MM.1S (cell line): ENCODE measurements around the gene AGPAT3.
A peak's percentile ranks its signal among the peaks of the same experiment; 100 is the strongest.

Experiments used
- DNase-seq: peaks from one replicate; pipeline ENCODE4 v3.0.0-alpha.2; 2015
- H2AFZ ChIP-seq: fragments of 300-600 bp; sonication (generic); 2 replicates; pipeline ENCODE4 v1.6.0; 2016; ENCODE audit warnings: antibody characterized with exemption, low read length
- H3F3A ChIP-seq: fragments of 300-600 bp; sonication (generic); 2 replicates; pipeline ENCODE4 v1.6.1; 2016; ENCODE audit warnings: mild to moderate bottlenecking, antibody characterized with exemption, low read length, moderate library complexity, mixed read lengths; ENCODE audit not compliant: insufficient read depth
- H3K27ac ChIP-seq: fragments of 300-600 bp; sonication (generic); 2 replicates; pipeline ENCODE4 v1.5.1; 2016; ENCODE audit warnings: mild to moderate bottlenecking, low read length
- H3K27me3 ChIP-seq: fragments of 300-600 bp; sonication (generic); replicated peaks from 2 replicates; pipeline ENCODE4 v1.6.0; 2016; ENCODE audit warnings: low read length; ENCODE audit not compliant: insufficient read depth
- H3K36me3 ChIP-seq: fragments of 300-600 bp; sonication (generic); replicated peaks from 2 replicates; pipeline ENCODE4 v1.6.1; 2016; ENCODE audit warnings: mild to moderate bottlenecking, low read length, mixed read lengths; ENCODE audit not compliant: insufficient read depth
- H3K4me1 ChIP-seq: fragments of 300-600 bp; sonication (generic); 2 replicates; pipeline ENCODE4 v1.6.1; 2016; ENCODE audit warnings: low read length, mixed read lengths
- H3K4me2 ChIP-seq: fragments of 300-600 bp; sonication (generic); 2 replicates; pipeline ENCODE4 v1.6.0; 2016; ENCODE audit warnings: low read depth, low read length
- H3K4me3 ChIP-seq: fragments of 300-600 bp; sonication (generic); 2 replicates; pipeline ENCODE4 v1.5.1; 2016; ENCODE audit warnings: low read length, mixed read lengths
- H3K79me2 ChIP-seq: fragments of 300-600 bp; sonication (generic); 2 replicates; pipeline ENCODE4 v1.6.1; 2016; ENCODE audit warnings: mixed run types, low read length, mixed read lengths
- H3K9ac ChIP-seq: fragments of 300-600 bp; sonication (generic); 2 replicates; pipeline ENCODE4 v1.6.1; 2016; ENCODE audit warnings: low read length, mixed read lengths
- H3K9me2 ChIP-seq: fragments of 300-600 bp; sonication (generic); replicated peaks from 2 replicates; pipeline ENCODE4 v1.6.1; 2016; ENCODE audit warnings: mild to moderate bottlenecking, low read length, mixed read lengths; ENCODE audit not compliant: insufficient read depth
- H3K9me3 ChIP-seq: fragments of 300-600 bp; sonication (generic); replicated peaks from 2 replicates; pipeline ENCODE4 v1.6.1; 2016; ENCODE audit warnings: mild to moderate bottlenecking, low read length, mixed read lengths; ENCODE audit not compliant: insufficient read depth
- H4K20me1 ChIP-seq: fragments of 300-600 bp; sonication (generic); 2 replicates; pipeline ENCODE4 v1.6.1; 2016; ENCODE audit warnings: mild to moderate bottlenecking, low read length, moderate library complexity, mixed read lengths; ENCODE audit not compliant: insufficient read depth
- EZH2 ChIP-seq: fragments of 300-600 bp; sonication (generic); optimal IDR thresholded peaks from 2 replicates; pipeline ENCODE3; 2017; ENCODE audit warnings: low read depth, mild to moderate bottlenecking, antibody characterized with exemption, low read length, mixed read lengths
- EZH2phosphoT487 ChIP-seq: fragments of 300-600 bp; sonication (generic); IDR thresholded peaks from 2 replicates; pipeline ENCODE4 v1.6.1; 2018; ENCODE audit warnings: antibody characterized with exemption, low read length
- TF ChIP-seq, protein P1 (sequence below): fragments of 300-600 bp; sonication (generic); IDR thresholded peaks from 2 replicates; pipeline ENCODE4 v1.5.1; 2016; ENCODE audit warnings: antibody characterized with exemption, low read length, mixed read lengths

AGPAT3 gene

DNA sequence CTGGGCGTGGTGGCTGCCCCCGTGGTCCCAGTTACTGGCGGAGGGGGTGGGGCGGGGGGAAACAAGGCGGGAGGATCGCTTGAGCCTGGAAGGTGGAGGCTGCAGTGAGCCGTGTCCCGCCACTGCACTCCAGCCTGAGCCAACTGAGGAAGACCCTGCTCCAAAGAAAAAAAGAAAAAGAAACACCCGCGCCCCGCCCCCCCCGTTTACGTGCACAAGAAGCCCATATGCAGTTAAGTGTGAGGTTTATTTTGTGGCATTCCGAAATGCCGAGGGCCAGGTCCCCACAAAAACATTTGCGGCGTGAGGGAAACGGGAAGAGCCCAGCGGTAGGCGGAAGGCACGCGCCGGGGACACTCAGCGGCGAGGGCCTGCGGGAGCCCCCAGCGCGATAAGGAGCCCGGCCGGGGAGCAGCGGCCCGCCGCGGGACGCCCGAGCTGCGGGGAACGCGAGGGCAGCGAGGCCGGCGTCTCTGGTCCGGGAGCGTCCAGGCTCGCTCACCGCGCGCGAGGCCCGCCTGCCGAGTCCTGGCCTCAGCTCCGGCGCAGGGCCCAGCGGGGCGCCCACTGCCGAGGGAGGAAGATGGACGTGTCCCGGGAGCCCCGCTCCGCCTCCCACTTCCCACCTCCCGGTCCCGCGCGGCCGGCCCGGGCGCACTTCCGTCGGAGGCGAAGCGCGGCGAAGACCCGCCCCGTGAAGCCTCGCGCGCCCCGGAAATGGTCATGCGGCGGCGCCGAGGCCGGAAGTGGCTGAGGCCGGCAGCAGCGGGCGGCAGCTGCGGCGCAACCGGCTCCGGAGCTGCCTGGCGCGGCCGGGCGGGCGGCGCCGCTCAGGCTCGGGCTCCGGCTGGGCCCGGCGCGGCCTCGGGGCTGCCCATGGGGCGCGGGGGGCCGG, 146.8 kb downstream of the AGPAT3 start, which contains the start of gene TRAPPC10:
TSS of gene TRAPPC10 (plus strand) at position 731 of the 895 bp plus-strand sequence. CDS start 185 bp downstream, outside the sequence.
- peak; percentile 95 for DNase-seq
- peak within 1 kb of the TSS; percentile 81 for H3K9ac ChIP-seq
- H3K27ac ChIP-seq, result peak within 1 kb of the TSS; percentile 74
- H3K27me3 ChIP-seq, result no peaks in the 10 kb centered on the region
- peaks cover 27% of the 10 kb centered on the region for H3F3A ChIP-seq
- peaks cover 27% of the 10 kb centered on the region for H3K4me1 ChIP-seq
- peak within 1 kb of the TSS; percentile 85 for H3K4me3 ChIP-seq
- TF ChIP-seq EZH2, result no peak
- TF ChIP-seq, protein P1, sequence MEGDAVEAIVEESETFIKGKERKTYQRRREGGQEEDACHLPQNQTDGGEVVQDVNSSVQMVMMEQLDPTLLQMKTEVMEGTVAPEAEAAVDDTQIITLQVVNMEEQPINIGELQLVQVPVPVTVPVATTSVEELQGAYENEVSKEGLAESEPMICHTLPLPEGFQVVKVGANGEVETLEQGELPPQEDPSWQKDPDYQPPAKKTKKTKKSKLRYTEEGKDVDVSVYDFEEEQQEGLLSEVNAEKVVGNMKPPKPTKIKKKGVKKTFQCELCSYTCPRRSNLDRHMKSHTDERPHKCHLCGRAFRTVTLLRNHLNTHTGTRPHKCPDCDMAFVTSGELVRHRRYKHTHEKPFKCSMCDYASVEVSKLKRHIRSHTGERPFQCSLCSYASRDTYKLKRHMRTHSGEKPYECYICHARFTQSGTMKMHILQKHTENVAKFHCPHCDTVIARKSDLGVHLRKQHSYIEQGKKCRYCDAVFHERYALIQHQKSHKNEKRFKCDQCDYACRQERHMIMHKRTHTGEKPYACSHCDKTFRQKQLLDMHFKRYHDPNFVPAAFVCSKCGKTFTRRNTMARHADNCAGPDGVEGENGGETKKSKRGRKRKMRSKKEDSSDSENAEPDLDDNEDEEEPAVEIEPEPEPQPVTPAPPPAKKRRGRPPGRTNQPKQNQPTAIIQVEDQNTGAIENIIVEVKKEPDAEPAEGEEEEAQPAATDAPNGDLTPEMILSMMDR, result no peak
- TF ChIP-seq EZH2phosphoT487, result no peak
- no peaks in the 10 kb centered on the region for H3K9me2 ChIP-seq
- no peaks in the 10 kb centered on the region for H3K36me3 ChIP-seq
- H2AFZ ChIP-seq, result peak within 1 kb of the TSS; percentile 76
- H3K9me3 ChIP-seq, result no peaks in the 10 kb centered on the region
- H3K4me2 ChIP-seq, result peak within 1 kb of the TSS; percentile 64
- peaks cover 34% of the 10 kb centered on the region for H4K20me1 ChIP-seq
- H3K79me2 ChIP-seq, result peaks cover 52% of the 10 kb centered on the region

DNA sequence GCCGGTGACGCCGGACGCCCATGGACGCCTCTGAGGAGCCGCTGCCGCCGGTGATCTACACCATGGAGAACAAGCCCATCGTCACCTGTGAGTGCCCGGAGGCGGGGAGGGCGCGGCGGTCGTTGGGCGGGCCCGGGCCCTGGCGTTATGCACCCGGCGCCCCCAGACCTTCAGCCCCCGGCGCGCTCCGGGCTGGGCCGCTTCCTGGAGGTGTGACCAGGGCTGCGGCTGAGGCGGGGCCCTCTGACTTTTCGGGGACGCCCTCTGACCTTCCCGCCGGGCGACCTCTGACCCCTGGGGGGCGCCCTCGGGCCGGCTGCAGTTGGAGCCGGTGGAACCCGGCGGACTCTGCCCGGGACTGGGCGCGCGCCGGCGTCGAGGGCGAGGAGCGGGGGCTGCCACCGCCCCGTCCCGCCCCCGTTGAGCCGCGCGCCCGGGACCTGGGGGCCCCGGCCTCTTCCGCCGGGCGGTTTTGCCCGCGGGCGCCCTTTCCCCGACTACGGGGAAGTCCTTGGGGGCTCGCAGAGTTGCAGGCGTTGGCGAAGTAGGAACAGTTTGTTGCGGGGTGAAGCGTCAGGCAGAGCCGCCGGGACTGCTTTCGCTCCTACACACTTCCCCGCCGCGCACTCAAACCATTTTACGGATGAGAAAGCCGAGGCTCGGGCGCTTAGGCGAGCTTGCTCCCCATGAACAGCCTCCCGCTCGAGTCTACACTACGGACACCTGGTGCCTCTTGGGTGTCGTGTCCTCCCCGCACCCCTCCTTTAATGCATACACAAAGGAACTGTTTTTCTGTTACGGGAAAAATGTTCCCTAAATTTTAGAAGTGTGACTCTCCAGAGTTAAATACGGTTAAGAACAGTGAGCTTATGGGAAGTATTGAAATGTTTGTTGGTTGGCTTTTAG, 147.7 kb downstream of the AGPAT3 start:
- TF ChIP-seq, protein P1, result peak; percentile 39
- no peak for TF ChIP-seq EZH2
- TF ChIP-seq EZH2phosphoT487, result no peak

DNA sequence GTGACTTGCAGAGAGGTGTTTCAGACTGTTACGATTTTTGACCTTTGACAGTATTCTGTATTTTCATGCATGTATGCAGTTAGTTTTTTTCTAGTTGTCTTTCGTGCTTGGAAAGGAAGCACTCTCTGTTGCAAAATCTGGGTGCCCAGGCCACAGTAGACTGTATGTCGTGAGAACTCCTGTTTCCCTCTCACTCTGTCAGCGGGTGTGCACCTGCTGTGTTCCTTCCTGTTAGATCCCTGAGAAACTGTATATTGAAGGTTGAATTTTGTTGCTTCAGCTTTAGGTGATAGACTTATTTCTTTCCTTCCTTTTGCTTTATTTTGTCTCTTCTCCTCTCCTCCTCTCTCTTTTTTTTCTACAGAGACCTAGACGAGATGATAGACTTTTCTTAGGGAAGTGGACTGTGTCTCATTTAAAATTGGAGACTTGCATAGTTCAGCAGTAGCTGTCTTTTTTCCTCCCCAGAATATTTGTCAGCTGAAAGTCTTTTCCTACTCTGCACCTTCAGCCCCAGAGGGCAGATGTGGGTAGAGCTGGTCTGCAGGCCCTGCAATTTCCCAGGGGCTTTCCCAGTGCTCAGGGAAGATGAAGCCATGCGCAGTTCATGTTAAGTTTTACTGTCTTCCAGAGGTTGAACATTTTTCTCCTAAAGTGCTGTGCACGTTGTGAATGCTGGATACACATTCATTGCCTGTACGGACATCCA, 148.5 kb downstream of the AGPAT3 start:
- Histone ChIP-seq H3K9me2 (no peaks in the 10 kb centered on the region), H3K4me1 (peaks cover 27% of the 10 kb centered on the region), H3K9me3 (no peaks in the 10 kb centered on the region), H3K4me3 (peak overlapping the region; percentile 85), H3F3A (peaks cover 27% of the 10 kb centered on the region), H3K79me2 (peaks cover 70% of the 10 kb centered on the region), H2AFZ (no peak overlapping the region), H3K27me3 (no peaks in the 10 kb centered on the region), H4K20me1 (peaks cover 48% of the 10 kb centered on the region), H3K27ac (peak overlapping the region; percentile 74), H3K36me3 (no peaks in the 10 kb centered on the region), H3K9ac (peak overlapping the region; percentile 81), H3K4me2 (peak overlapping the region; percentile 64)
- TF ChIP-seq, protein P1, result no peak; the same call in 1 of the 2 replicates
- TF ChIP-seq EZH2phosphoT487 (no peak), EZH2 (no peak)
- peak; percentile 66 for DNase-seq

More for the DNA sequence above, 147.7 kb downstream of the AGPAT3 start:
- Histone ChIP-seq H3K4me3 (peak overlapping the region; percentile 85), H3K27me3 (no peaks in the 10 kb centered on the region), H2AFZ (0 out of 2 replicates have a peak overlapping the region, but pooled peaks have one; percentile 7), H3K9ac (peak overlapping the region; percentile 81), H3K4me2 (peak overlapping the region; percentile 64), H3K36me3 (no peaks in the 10 kb centered on the region), H4K20me1 (peaks cover 43% of the 10 kb centered on the region), H3F3A (peaks cover 27% of the 10 kb centered on the region), H3K4me1 (peaks cover 27% of the 10 kb centered on the region), H3K9me2 (no peaks in the 10 kb centered on the region), H3K9me3 (no peaks in the 10 kb centered on the region), H3K27ac (peak overlapping the region; percentile 74), H3K79me2 (peaks cover 62% of the 10 kb centered on the region)
- DNase-seq, result peak; percentile 93
